SHP77 (cell line): Measurements from ENCODE around the gene MAST4.
A peak's percentile ranks its signal among the peaks of the same experiment; 100 is the strongest.

Experiments
- DNase-seq, 2 experiments: peaks; one replicate each; lab custom pipeline; 2025; lab: John Stamatoyannopoulos, UW

Gene MAST4

DNA sequence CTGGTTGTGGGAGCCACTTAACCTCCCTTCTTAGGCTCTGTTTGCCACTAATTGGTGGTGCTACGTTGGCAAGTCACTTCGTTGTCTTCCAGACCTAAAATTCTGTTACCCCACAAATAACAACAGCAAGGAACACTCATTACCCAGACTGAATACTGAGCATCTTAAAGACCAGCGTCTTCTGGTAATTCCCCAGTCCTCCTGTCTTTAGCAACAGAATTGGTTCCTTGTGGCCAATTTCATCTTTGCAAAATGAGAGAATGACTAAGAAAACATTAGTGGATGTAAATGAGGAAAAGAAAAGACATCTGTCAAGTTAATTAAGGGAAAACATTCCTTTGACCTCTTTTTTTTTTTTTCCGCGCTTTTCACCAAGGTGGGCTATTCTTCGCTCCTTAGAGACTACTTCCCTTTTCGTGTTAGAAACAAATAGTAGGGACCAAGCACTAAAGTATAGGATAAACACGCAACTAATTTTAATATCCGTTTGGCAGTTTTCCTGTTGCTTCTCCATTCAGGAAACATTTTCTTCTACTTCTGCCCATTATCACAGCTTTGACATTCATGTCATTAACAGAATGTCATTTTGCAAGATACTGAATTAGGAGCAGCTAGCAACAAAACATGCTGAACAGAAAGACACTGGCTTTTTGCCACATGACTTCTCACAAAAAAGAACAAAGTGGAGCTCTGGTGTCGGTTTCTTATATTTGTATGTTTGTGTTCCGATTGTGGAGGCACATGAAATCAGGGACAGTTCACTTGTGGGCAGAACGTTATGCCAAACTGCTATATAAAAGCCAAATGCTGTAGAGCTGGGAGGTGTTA, 446.2 kb downstream of the MAST4 start:
- DNase-seq: no peak

DNA sequence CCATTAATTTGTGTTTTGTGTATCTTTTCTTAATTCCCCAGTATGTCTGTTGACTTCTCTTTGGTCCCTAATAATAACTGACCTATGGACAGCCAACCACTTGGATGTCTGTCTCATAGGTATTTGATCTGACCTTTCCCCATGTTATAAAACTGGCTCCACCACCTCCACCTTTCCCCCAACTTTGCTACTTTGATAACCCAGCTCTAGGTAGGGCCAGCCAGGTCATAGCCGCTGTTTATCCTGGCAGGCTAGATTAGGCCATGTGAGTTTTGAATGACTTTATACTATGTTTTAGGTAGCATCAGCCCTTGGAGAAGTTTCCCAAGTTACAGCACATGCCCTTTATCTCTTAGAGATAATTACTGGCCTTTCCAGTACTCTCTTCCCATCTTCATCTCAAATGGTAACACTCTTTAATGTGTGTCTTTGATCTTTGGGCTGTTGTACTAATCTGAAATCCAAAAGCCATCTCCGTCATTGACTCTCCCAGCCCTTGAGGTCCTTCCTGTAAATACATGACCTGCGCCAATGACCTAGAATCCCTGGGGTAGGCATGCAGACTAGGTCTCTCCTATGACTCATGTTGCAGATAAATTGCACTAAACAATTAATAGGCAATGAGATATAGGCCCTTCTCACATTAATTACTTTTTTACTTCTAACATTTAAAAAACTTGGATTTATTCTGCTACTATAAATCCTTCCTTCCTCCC, 447.8 kb downstream of the MAST4 start:
- DNase-seq: no peak

DNA sequence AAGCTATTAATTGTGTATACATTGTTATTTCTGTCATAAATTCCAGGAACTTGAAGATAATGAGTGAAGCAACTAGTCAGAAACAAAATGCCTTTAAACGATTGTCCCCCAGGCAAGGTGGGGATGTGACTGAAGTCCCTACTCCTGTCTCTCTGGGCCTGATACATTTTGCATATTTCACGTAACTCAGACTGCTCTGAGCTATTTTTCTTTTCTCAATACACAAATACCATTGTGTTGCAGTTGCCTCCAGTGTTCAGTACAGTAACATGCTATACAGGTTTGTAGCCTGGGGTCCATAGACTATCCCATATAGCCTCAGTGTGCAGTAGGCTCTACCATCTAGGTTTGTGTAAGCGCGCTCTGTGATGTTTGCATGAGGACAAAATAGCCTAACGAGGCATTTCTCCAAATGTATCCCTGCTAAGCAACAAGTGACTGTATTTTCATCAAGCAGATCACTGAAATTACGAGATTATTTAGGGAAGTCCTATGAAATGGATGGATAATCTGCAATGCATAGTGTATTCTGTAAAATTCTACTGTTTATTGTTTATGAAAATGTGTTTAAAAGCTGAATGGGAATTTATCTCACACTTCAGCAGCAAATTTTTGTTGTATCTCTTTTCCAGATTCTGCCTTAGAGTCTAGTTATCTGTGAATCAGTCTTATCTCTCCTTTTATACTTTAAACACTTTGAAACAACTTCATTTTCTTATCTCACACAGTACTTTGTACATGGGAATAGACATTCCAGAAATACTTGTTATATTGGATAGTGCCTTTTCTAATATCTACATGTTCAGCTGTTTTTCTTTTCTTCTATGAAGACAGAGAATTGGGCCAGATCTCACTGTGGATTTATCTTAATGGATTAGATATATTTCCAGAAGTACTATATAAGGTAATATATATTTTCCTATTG, 449.9 kb downstream of the MAST4 start:
- DNase-seq: no peak

DNA sequence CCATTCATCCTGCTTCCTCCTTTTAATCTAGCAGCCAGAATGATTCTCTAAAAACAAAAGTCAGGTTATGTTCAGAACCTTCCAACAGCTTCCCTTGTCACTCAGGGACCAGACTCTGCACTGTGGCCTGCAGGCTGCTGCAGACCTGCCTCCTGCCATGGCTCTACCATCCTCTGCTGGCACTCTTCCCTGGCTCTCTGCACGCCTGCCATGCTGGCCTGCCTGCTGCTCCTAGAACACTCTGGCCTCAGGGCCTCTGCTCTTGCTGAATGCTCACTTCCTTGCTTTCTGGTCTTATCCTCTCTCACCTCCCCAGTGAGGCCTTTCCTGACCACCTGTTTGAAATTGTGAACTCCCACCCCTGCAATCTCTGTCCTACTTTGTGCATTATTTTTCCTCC, 451.0 kb downstream of the MAST4 start:
- DNase-seq: no peak

DNA sequence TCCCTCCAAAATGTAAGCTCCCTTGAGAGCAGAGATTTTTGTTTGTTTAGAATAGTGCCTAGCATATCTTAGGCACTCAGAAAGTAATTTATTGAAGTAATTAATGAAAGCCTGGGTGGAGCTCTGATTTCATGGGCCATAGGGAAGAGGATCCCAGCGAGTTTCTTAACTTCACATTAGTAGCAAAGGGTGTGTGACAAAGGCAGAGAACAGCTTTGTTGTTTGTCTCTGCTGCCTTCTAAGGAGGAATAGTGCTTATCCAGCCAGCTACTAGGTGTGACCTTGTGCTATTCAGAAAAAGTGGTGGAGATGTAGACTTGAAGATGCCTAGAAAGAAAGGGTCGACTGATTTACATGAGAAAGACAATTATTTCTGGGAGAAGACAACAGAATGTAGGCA, 451.4 kb downstream of the MAST4 start:
- no peak for DNase-seq

DNA sequence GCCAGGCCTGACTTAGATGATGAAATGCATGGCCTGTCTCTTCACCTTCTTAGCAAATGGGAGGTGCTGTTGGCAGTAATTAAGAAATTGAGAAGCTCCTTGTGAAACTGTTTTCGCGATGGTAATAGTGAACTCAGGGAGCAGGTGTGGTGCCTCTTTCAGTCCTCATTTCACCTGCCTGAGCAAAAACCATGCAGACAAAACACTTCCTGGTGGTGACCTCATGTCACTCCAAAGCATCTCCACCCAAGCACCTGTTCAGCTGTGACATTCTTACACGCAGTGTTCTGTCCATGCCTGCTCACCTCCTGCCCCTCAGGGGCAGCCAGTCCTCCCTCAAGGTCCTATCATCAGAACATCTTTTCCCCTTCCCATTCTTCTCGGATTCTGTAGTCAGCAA, 453.9 kb downstream of the MAST4 start:
- peak in 1 of 2 experiments; percentile 6 for DNase-seq

DNA sequence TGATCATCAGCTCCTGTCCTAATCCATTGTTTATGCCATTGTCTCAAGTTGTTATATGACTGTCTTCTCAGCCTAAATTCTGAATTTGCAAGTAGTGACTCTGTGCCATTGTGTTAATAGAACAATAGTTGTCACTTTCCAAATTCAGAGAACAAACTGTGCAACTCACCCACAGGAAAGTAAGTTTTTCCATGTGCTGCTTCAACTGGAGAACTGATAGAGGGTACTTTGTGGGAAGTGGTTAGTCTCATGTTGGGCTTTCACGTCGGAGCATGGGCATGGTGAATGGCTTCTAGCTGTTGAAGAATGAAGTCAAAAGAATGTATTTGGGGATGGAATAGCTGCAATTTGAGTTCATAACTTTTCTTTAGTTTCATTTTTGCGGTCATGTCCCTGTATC, 454.4 kb downstream of the MAST4 start:
- no peak for DNase-seq

DNA sequence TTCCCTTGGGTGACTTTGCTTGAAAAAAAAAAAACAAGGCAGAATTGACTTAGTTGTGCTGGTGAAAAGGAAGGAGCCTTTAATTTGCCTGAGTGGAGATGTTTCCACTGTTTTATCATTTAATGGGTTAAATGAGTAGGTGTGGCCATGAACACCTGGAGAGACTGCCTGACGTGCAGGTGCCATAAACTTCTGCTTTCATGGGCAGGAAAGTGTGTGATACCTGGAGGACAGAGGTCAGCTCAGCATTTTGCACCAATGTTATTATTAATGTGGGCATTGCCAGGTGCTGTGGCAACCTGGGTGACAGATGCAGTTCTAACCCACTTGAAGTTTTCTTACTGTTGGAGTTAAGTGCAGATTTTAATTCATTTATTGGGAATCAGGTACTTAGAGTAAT, 455.0 kb downstream of the MAST4 start:
- no peak for DNase-seq

DNA sequence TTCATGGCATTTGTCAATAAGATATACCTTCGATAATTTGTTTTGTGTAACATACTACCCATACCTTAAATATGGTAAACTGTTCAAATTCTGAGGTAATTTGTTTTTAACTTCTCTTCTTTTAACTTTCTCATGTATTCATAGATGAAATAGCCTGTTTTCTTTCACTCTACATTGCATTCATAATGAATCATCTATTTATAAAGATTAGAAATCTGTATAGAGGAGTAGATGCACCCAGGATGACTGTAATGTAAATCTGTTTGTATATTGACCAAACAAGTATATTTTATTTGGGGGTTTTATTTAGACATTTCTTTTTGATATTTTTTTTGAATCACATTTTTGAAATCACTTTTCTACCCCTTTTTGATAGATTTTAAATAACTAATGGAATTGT, 455.8 kb downstream of the MAST4 start:
- DNase-seq: no peak

DNA sequence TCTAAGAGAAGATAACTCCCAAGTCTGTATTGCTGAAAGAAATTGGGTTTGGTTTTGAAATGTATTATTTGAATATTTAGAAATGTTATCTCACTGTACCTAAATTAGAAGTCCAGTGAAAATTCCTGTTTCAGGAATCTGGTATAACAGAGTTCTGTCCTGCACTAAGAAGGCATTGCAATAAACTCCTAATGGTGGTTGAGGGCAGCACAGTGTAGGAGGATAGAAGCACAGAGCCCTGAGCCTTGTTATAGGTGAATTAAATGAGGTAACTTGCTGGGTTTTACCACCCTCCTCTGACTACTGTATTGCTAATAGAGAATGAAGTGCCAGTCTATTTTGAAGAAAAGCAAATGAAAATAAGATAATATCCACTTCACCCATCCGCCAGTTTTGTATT, 457.0 kb downstream of the MAST4 start:
- DNase-seq: no peak

DNA sequence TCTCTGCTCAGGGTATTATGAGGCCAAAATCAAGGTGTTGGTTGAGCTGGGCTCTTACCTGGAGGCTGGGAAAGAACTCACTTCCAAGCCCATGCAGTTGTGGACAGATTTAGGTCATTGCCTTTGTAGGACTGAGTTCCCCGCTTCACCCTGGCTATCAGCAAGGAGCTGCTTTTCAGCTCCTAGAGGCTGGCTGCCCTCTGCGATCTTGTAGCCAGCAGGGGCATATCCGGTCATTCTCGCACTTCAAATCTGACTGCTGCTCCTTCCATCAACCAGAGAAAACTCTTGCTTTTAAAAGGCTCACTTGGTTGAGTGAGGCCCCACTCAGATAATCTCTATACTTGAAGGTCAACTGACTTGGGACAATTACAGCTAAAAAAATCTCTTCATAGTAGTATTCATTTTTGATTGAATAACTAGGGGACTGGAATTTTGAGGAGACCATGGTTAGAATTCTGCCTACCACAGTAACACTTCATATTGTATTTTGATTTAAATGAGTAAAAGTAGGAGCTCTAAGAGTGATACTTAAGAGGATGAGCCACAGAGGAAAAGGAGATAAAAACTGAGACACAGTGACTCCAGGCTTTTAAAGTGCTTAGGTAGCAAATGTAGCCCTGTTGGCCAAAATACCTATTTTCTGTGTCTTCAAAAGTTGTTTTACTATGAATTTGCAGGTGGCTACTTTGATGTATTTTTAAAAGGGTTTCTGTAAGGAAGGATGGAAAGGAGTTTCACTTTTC, 463.0 kb downstream of the MAST4 start:
- DNase-seq: no peak

DNA sequence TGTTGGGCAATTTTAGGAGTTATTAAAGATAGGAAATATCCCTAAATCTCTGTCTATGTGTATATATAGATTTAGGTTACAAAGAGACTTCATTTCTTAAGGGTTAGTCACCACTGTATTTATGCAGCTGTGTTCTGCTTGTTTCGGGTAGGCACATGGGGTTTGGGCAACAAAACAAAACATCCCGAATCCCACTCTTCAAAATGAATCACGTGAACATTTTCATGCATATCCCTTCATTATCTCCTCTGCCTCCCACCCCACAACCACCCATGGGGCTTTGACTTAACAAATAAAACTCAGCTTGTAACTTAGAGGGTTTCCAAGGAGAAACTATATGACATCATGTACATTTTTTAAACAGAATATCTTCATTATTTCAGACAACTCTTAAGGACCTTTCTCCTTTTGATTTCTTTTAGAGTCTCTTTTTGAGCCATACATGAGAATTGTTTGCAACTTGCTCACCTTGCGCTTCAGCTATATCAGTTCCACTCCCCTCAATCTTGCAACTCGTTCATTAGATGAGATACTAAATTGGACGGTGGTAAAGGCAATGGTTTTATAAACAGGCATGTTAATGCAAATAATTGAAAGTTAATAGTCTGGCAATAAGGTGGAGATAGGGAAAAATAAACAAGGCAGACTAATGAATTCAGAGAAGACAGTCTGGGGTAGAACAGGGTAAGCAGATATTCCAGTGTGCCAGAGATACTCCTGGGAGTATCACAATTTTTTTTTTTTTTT, 463.7 kb downstream of the MAST4 start:
- DNase-seq: no peak

DNA sequence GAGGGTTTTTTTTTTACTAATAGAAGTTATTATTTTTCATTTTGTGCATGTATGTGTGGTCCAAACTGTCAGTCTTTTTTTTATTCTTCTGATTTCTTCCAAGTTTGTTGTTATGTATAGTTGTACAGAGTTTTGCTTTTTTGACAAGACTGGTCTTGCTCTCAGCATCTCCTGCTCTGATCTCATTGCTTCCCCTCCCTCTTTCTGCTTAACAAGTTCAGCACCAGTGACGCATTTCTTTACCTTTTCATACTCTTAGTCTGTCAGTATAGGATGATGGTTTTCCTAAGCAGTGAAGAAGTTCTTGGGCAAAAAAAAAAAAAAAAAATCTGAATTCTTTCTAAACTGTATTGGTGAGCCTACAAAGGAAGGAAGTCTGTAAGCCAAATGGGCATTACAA, 465.3 kb downstream of the MAST4 start:
- no peak for DNase-seq

DNA sequence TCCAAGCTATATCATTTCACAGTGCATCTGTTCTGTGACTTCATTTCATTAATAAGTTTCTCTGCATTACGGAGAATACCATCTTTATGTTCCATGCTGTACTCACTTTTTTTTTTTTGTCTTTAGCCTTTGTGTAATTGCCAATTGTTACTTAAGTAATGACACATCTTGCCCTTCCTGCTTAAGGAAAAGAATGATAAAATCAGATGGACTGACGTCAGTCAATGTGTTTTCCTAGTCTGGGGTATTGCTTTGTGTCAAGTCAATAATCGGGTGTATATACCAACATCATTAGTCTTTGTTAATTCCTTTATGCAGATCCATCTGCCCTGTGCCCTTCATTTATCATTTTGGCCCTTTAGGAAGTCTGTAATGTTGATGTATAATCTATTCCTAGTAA, 466.9 kb downstream of the MAST4 start:
- DNase-seq: no peak

DNA sequence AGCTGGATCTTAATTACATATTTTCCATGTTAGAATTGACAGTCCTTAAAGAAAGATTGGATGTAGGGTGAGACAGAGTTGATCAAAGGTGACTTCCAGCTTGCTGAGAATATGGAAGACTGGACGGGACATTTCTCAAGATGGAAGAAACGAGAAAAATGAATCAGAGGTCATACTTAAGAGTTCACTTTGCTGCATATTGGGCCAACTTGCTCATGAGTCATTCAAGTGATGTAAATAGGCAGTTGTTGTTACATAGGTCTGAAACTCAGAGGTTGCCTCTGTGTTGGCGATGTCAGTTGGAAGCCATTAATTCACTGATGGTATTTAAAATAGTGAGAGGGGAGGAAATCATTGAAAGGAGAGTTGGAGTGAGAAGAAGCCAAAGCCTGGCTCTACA, 467.6 kb downstream of the MAST4 start:
- DNase-seq: no peak

DNA sequence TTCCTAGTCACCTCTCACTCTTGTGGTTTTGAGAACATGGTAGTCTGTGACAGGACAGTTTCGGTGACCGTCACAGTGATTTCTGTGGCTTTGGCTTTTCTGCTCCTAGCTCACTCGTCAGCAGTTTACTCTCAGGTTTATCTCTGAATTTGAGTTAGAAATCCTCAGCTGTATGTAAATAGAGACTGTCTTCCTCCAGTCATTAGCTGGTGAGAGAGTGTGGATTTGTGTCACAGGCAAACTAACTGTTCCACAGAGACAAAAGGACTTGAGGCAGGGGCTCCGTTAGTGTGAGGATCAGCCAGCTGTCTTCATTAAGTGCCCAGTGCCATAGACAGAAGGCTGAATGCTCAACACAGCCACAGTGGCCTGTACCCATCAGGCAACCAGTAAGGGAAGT, 469.0 kb downstream of the MAST4 start:
- peak; percentile 66 to 72 for DNase-seq

DNA sequence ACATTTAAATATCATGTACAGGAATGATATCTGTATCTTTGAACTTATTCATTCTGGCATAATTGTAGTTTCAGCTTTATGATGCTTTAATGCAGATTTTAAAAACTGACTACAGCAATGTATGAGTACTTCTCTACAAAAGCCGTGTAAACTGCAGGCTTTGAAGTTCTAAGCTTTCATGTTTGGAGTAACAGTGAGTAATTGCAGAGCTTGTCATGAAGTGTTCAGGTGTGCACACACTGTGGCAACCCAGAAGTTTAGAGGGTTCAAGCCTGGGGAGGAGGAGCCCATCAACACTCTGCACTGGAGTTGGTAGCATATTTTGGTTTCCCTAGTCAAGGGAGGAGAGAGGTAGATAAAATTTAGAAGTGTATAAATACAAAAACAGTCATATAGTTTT, 469.5 kb downstream of the MAST4 start:
- DNase-seq: no peak

DNA sequence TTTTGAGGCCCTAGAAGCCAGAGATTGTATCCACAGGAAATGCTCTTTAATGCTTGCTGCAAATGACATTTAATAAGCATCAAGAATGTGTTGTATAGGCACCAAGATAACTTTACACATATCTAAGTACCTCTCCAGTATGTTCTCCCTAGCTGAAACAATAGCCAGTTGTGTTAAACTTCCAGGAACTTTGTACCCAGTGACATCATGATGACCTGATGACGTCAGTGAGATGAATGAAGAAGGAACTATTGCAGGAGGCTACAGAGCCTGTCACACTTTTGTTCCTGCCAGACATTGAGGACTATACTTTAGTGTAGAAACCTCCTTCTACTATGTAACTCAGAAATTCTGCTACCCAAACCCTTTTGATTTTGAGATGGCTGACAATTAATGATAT, 470.6 kb downstream of the MAST4 start:
- no peak for DNase-seq

DNA sequence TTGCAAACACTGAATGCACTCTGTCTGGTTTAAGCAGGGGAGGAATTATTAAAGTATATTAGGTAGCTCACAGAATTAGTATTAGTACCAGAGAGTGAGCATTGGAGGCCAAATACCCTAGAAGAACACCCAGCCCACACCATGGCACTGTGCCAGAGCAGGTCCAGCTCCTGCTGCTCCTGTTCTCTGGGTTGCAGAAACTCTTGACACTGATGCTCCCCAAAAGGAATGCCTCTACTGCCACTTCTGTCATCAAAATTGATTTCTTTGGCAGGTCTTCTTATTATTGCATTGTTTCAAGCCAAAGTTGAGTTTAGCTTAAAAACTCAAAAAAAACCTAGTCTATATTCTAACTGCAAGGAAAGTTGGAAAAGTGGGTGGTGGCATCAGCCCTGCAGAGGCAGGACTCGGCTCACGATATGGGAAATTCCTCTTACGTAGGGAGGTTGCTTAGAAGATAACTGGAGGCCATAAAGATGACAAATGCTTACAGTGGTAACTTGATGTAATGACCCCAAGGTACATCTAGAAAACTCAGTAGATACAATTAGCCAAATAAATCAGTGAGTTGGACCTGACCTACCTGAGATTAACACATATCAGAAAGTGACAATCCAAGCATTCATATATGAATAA, 477.0 kb downstream of the MAST4 start:
- no peak for DNase-seq

DNA sequence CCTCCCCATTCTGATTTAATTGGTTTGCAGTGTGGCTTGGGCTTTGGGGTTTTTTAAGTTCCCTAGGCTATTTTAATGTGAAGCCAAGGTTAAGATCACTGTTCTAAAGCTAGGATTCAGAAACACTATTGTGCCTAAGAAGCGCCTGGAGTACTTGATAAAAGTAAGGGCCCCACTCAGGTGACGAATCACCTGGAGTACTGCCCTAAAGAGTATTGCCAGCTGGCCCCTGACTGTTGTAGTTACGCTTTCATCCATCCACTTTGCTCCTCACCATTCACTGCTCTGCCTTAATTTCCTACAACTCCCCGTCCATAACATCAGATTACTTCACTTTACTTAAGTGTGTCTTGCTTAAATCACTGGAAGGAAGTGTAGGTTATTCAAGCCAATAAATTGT, 481.1 kb downstream of the MAST4 start:
- DNase-seq: no peak

DNA sequence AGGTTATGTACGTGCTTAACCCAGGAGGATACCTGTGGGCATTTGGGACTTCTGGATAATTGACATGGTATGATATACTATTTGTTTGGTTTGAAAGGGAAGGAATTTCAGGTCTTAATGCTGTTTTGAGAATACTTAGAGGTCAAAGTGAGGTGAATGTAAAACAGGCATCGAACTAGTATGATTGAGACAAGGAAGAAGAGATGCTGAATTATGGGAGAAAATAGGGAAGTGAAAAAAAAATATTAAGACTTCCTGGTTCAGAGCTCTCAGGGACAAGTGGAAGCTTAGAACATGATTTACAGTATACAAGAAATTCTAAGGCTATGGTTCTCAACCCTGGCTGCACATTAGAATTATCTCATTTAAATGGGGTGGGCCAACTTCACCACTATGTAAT, 485.1 kb downstream of the MAST4 start:
- no peak for DNase-seq
